Activated CD8-positive, alpha-beta T cell treated with anti-CD3 and anti-CD28 coated beads, Interleukin-2, amount 10 ng/mL, durations not matched to agents 7 days and 5 days (primary cell): ENCODE measurements around the gene SPINT1. TPM values are rescaled to one million over a fixed set of nuclear protein-coding genes. Genes with fewer than 3 reads are reported as not detected.

Source experiments
- ATAC-seq: fragments of 150-1000 bp; cut with Tn5 transposase; one replicate; pipeline ENCODE4 v1.10.0; 2021; ENCODE audit warnings: moderate library complexity
- CTCF ChIA-PET: fragments of 350-600 bp; sonication (Branson Sonifier 250); formaldehyde crosslinking; loops from one replicate; lab custom pipeline; 2021; ENCODE audit warnings: antibody characterized with exemption; lab: Charles Lee
- POLR2A ChIA-PET: fragments of 350-600 bp; sonication (Branson Sonifier 250); formaldehyde crosslinking; loops from one replicate; lab custom pipeline; 2021; ENCODE audit warnings: antibody characterized with exemption; lab: Charles Lee
- DNase-seq: peaks from one replicate; pipeline ENCODE4 v3.0.0-alpha.2; 2020
- H3K27ac Mint-ChIP-seq: one replicate; pipeline ENCODE4 v1.8.0; 2021; ENCODE audit warnings: mild to moderate bottlenecking, mixed read lengths
- H3K27me3 Mint-ChIP-seq: one replicate; pipeline ENCODE4 v1.8.0; 2021; ENCODE audit warnings: low read depth, mixed read lengths
- H3K36me3 Mint-ChIP-seq: one replicate; pipeline ENCODE4 v1.8.0; 2021; ENCODE audit warnings: low read depth, mixed read lengths
- H3K4me1 Mint-ChIP-seq: one replicate; pipeline ENCODE4 v1.8.0; 2021; ENCODE audit warnings: low read depth, mixed read lengths
- H3K4me3 Mint-ChIP-seq: one replicate; pipeline ENCODE4 v1.8.0; 2021; ENCODE audit warnings: mild to moderate bottlenecking, mixed read lengths
- H3K9me3 Mint-ChIP-seq: one replicate; pipeline ENCODE4 v1.8.0; 2022; ENCODE audit warnings: mixed read lengths; ENCODE audit not compliant: insufficient read depth
- total RNA-seq, 2 experiments: library from RNA; stranded (reverse); gene quantifications; one replicate each; pipeline ENCODE4 v1.2.3, GENCODE V29; 2021

The SPINT1 gene
- total RNA-seq, 2 experiments from 2014 or later, result 3.1 to 4.3 TPM

- Mint-ChIP-seq H3K9me3 (no peaks in the 10 kb centered on the region), H3K27me3 (peaks cover 13% of the 10 kb centered on the region), H3K36me3 (peaks cover 24% of the 10 kb centered on the region), H3K4me3 (peak within 1 kb of the TSS; percentile 100), H3K4me1 (peaks cover 42% of the 10 kb centered on the region), H3K27ac (peak within 1 kb of the TSS; percentile 98)
- DNase-seq (peak; percentile 99), ATAC-seq (peak; percentile 98)
- ChIA-PET CTCF (interaction anchor here (0.7 to 5.1 kb wide), 47 partner anchors 9 to 537 kb away, joined by 3 to 117 read pairs (median 4); partner anchors contain the start of genes CHP1, DNAJC17, INO80 and PPP1R14D), POLR2A (interaction anchor here (0.6 to 1.9 kb wide), 7 partner anchors 22 to 390 kb away, joined by 3 to 22 read pairs (median 4); no protein-coding TSS in a partner anchor)
Observed at GRCh38 chr15:40893733-40894680, 50.2 kb downstream of the SPINT1 start, which contains the start of gene VPS18. TSS of gene VPS18 (plus strand) at chr15:40894450. CDS start at chr15:40894769, 319 bp downstream.

DNA sequence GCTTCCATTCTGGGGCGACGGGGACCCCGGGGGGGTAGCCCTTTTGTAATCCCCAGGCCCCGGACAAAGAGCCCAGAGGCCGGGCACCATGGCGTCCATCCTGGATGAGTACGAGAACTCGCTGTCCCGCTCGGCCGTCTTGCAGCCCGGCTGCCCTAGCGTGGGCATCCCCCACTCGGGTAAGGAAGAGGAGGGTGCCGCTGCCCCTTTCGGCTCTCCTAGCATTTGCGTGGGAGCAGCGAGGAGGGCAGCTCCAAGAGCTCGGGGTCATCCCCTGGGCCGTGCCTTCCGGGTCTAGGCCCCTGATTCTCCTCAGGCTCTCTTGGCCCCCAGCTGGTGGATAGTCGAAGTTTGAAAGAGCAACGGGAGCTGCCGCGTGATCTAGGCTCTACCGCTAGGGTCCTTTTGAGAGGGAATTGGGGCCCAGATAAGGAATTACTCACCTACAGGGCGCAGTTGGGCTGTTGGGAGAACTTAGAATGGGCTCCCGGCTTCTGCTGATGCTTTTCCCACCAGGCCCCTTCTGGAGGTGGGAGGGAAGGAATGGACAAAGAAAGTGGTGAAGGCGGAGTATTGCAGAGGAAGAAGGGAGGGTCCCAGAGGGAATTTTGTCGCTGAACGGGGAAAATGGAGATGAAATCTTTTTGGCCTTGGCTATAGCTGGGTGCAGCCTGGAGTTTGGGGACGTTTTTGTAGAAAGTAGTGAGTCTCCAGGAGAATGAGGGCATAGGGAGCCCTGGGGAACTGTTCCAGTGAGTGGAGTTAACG lies 51.0 kb downstream of the SPINT1 start:
- Mint-ChIP-seq H3K36me3 (peaks cover 28% of the 10 kb centered on the region), H3K4me3 (peak overlapping the region; percentile 100), H3K4me1 (peaks cover 42% of the 10 kb centered on the region), H3K9me3 (no peaks in the 10 kb centered on the region), H3K27me3 (peaks cover 13% of the 10 kb centered on the region), H3K27ac (peak overlapping the region; percentile 98)
- CTCF ChIA-PET, result interaction anchor here (0.7 to 5.1 kb wide), 51 partner anchors 10 to 538 kb away, joined by 3 to 117 read pairs (median 4); partner anchors contain the start of genes CHP1, DNAJC17, INO80 and RHOV
- DNase-seq (peak; percentile 78), ATAC-seq (peak; percentile 73)
- POLR2A ChIA-PET, result interaction anchor here (0.7 to 1.9 kb wide), 8 partner anchors 23 to 437 kb away, joined by 3 to 22 read pairs (median 4); partner anchors contain the start of genes DNAJC17, OIP5, RAD51 and ZFYVE19

DNA sequence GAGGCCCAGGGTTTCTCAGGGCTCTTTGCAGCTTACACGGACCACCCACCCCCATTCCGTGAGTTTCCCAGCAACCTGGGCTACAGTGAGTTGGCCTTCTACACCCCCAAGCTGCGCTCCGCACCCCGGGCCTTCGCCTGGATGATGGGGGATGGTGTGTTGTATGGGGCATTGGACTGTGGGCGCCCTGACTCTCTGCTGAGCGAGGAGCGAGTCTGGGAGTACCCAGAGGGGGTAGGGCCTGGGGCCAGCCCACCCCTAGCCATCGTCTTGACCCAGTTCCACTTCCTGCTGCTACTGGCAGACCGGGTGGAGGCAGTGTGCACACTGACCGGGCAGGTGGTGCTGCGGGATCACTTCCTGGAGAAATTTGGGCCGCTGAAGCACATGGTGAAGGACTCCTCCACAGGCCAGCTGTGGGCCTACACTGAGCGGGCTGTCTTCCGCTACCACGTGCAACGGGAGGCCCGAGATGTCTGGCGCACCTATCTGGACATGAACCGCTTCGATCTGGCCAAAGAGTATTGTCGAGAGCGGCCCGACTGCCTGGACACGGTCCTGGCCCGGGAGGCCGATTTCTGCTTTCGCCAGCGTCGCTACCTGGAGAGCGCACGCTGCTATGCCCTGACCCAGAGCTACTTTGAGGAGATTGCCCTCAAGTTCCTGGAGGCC lies 55.8 kb downstream of the SPINT1 start:
- ChIA-PET CTCF (interaction anchor here (9.1 kb wide), 1 partner anchor 41 kb away, joined by 66 read pairs; no protein-coding TSS in a partner anchor), POLR2A (no interaction called here)
- ATAC-seq (no peak), DNase-seq (no peak)
- H3K27ac Mint-ChIP-seq, result no peak overlapping the region
- H3K36me3 Mint-ChIP-seq, result peaks cover 55% of the 10 kb centered on the region
- H3K27me3 Mint-ChIP-seq, result no peaks in the 10 kb centered on the region
- H3K9me3 Mint-ChIP-seq, result no peaks in the 10 kb centered on the region
- H3K4me1 Mint-ChIP-seq, result peaks cover 49% of the 10 kb centered on the region
- H3K4me3 Mint-ChIP-seq, result no peak overlapping the region

GRCh38 chr15:40900256-40901052 lies 56.6 kb downstream of the SPINT1 start:
- no peak overlapping the region for H3K27ac Mint-ChIP-seq
- ATAC-seq (no peak), DNase-seq (no peak)
- peaks cover 44% of the 10 kb centered on the region for H3K4me1 Mint-ChIP-seq
- POLR2A ChIA-PET, result no interaction called here
- H3K4me3 Mint-ChIP-seq, result no peak overlapping the region
- H3K36me3 Mint-ChIP-seq, result peaks cover 55% of the 10 kb centered on the region
- CTCF ChIA-PET, result interaction anchor here (0.7 to 9.1 kb wide), 2 partner anchors 42 to 121 kb away, joined by 3 to 66 read pairs; no protein-coding TSS in a partner anchor
- H3K27me3 Mint-ChIP-seq, result no peaks in the 10 kb centered on the region
- H3K9me3 Mint-ChIP-seq, result no peaks in the 10 kb centered on the region

- no peak overlapping the region for H3K27ac Mint-ChIP-seq
- peaks cover 57% of the 10 kb centered on the region for H3K36me3 Mint-ChIP-seq
Observed at GRCh38 chr15:40901053-40901443, 57.2 kb downstream of the SPINT1 start.

GRCh38 chr15:40902605-40903561 lies 59.0 kb downstream of the SPINT1 start:
- Mint-ChIP-seq H3K36me3 (peaks cover 48% of the 10 kb centered on the region), H3K4me3 (no peak overlapping the region), H3K27me3 (no peaks in the 10 kb centered on the region), H3K4me1 (peaks cover 50% of the 10 kb centered on the region), H3K27ac (peak overlapping the region; percentile 77), H3K9me3 (no peaks in the 10 kb centered on the region)
- POLR2A ChIA-PET, result interaction anchor here (0.6 to 1.8 kb wide), 3 partner anchors 207 to 430 kb away, joined by 4 to 5 read pairs (median 4); partner anchors contain the start of genes NUSAP1, OIP5 and RAD51
- CTCF ChIA-PET, result interaction anchor here (0.5 to 9.1 kb wide), 27 partner anchors 7 to 328 kb away, joined by 3 to 176 read pairs (median 3); partner anchors contain the start of genes CHP1, DLL4, RAD51 and VPS18
- ATAC-seq (no peak), DNase-seq (peak; percentile 39)

More at GRCh38 chr15:40901053-40901443, 57.2 kb downstream of the SPINT1 start:
- CTCF ChIA-PET, result interaction anchor here (0.7 to 9.1 kb wide), 3 partner anchors 9 to 120 kb away, joined by 3 to 66 read pairs (median 10); no protein-coding TSS in a partner anchor
- ATAC-seq (no peak), DNase-seq (no peak)
- Mint-ChIP-seq H3K9me3 (no peaks in the 10 kb centered on the region), H3K4me1 (peaks cover 43% of the 10 kb centered on the region), H3K4me3 (no peak overlapping the region), H3K27me3 (no peaks in the 10 kb centered on the region)
- POLR2A ChIA-PET, result no interaction called here

DNA sequence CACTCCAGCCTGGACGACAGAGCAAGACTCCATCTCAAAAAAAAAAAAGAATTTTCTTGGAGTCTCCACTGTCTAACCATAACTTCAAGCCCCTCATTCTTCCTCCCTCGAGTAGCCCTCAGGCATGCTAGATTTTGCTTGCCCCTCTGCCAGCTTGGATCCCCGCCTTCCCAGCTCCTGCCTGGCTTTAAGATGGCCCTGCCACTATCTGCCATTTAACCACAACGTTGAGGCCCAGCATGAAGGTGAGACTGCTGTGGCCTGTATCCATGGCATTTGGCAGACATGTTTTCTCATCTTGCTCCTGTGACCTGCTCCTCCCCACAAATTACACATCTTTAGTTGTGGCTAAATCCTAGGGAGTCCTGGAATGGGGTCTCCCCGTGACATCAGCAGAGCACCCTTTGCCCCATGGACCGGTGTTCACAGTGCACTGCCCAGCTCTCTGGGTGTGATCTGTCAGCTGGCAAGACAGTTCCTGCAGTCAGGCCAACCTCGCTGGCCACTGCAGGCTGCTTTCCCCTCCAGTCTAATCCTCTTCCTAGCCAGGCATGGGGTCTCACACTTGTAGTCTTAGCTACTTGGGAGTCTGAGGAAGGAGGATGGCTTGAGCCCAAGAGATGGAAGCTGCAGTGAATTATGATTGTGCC lies 60.8 kb downstream of the SPINT1 start:
- no peak overlapping the region for H3K4me3 Mint-ChIP-seq
- no peak overlapping the region for H3K27ac Mint-ChIP-seq
- ChIA-PET CTCF (interaction anchor here (0.6 to 9.1 kb wide), 30 partner anchors 9 to 868 kb away, joined by 3 to 176 read pairs (median 5); partner anchors contain the start of genes CHAC1, DLL4, NUSAP1 and OIP5), POLR2A (interaction anchor here (1.8 kb wide), 1 partner anchor 428 kb away, joined by 4 read pairs; the partner anchor contains the start of genes NUSAP1 and OIP5)
- peaks cover 52% of the 10 kb centered on the region for H3K4me1 Mint-ChIP-seq
- ATAC-seq (no peak), DNase-seq (no peak)
- H3K36me3 Mint-ChIP-seq, result peaks cover 37% of the 10 kb centered on the region
- H3K27me3 Mint-ChIP-seq, result no peaks in the 10 kb centered on the region
- H3K9me3 Mint-ChIP-seq, result no peaks in the 10 kb centered on the region

- peak; percentile 81 for ATAC-seq
- peak overlapping the region; percentile 71 for H3K4me3 Mint-ChIP-seq
- ChIA-PET CTCF (interaction anchor here (0.6 to 9.1 kb wide), 27 partner anchors 9 to 284 kb away, joined by 3 to 176 read pairs (median 4); partner anchors contain the start of genes DLL4 and VPS18), POLR2A (no interaction called here)
- peak overlapping the region; percentile 70 for H3K27ac Mint-ChIP-seq
- DNase-seq, result peak; percentile 81
- no peaks in the 10 kb centered on the region for H3K9me3 Mint-ChIP-seq
- no peaks in the 10 kb centered on the region for H3K27me3 Mint-ChIP-seq
- H3K4me1 Mint-ChIP-seq, result peaks cover 48% of the 10 kb centered on the region
- H3K36me3 Mint-ChIP-seq, result peaks cover 27% of the 10 kb centered on the region
Observed at GRCh38 chr15:40906091-40906990, 62.5 kb downstream of the SPINT1 start.
